Activated CD4-positive, alpha-beta T cell treated with anti-CD3 and anti-CD28 coated beads, Interleukin-2, amount 50 U/mL, for 48 hours (primary cell): ENCODE measurements around the gene NHS.
A peak's percentile ranks its signal among the peaks of the same experiment; 100 is the strongest.

ENCODE experiments used
- DNase-seq, 2 experiments: peaks; one replicate each; pipeline ENCODE4 v3.0.0-alpha.2; 2020

Gene NHS

DNA sequence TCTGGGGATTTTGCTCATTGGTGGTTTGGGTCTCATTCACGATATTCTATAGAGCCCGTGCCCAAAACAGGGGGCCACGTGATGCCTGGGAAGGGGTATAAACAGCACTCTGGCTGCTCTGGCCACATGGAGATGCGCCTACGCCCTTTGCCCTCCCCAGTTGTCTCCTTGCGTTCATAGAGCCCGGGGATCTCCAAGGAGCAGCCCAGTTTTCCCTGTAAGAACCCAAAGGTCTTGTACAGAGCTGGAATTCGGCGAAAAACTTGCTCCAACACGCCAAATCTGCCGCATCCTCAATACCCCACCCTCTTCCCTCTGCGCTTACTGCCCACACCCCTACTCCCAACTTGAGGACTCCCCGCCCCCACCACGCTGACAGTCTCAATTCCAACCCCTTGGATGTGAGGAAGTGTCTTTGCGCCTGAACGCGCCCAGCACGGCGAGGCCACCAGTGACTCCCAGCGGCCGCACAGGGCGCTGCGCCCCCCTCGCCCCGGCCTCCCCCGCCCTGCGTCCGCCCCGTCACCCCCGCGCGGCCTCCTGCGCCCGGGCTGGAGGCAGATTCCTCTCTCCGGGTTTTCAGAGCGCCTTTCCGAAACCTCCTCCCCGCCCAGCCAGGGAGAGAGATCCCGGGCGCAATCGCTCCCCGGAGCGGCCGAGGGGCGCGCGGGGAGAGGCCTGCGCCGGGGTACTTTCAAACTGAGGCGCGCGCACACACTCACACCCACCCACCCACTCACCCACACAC is at the start of gene NHS:
NHS (plus strand) TSS at position 582 of the 748 bp plus-strand sequence. CDS start 558 bp downstream, outside the sequence.
- DNase-seq: peak in 1 of 2 experiments; percentile 7

DNA sequence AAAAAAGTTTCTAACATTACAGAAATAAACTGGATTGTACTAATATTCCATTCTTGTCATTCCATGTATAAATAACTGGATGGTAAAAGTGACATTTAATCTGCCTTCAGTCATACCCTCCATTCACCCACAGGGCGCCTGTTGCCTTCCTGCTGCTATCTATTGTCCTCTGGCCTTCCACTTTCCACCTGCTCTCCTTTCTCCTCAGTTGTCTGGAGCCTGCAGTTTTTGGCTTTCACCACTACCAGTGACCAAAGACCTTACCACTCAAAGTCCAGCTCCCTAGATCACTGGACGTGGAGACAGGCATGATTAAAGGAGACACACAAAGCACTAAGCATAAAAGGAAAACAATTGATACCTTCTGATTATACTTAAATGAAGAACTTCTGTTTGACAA is 46.2 kb upstream of the NHS start:
- DNase-seq: no peak

DNA sequence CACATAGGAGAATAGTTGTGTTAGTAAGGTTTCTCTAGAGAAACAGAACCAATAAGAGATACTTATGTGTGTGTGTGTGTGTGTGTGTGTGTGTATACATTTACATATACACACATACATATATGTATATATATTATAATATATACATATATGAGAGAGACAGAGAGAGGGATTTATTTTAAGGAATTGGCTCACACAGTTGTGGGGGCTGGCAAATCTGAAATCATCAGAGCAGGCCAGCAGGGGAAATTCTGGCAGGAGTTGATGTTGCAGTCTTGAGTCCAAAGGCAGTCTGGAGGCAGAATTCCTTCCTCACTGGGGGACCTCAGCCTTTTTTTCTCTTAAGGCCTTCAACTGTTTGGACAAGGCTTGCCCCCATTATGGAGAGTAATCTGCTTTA is 38.6 kb upstream of the NHS start:
- no peak for DNase-seq

DNA sequence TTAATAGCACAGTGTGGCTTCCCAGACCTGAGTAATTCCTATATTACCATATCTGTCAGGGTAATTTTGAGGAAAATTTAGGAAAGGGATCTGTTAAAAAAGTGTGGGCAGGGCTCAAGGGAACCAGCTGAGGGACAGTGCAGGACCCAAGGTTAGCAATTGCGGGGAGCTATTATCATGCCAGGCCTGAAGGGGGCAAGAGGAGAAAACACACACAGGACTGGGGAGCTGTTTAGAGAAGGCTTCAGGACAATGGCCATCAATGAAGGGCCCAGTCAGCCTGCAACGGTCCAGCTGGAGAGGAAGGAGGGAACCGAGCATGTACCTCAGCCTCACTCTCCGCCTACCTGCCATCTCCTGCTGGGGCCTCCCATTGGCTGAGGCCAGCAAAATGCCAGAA is 19.0 kb upstream of the NHS start:
- DNase-seq: no peak

DNA sequence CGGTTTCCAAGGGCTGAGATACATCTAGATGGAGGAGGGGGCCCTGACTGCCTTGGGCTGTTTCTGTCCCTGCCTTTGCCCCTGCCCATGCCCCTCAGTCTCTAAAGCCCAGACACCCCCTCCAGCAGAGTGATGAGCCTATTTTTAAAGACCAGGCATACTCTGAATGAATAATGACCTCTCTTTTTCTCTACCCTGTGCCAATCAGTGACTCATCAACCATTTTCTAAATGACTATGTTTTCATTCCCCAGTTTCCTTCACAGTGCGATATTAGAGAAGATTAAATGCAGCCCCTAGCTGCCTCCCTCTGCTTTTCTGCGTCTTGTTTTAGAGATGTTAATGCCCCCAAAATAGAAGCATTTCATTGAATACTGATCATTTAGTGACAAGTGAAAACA is 15.5 kb upstream of the NHS start:
- no peak for DNase-seq

DNA sequence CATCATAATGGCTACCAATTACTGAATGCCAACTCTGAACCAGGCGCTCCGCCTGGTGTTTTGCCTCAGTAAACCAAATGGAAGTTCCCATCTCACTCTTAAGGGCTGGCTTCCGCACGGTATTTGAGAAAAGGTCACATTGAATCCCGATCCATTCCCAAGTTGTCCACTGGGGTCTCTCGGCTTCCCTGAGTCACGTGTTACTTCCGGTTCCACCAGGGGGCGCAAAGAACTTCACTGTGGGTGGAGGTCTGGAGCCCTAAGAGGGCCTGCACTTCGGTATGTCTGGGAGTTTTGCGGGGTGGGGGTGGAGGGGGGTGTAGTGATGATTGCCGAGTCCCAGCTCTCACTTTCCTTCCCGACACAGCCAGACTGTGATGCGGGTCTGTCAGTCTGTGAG is 13.4 kb upstream of the NHS start:
- peak in 1 of 2 experiments; percentile 7 for DNase-seq

DNA sequence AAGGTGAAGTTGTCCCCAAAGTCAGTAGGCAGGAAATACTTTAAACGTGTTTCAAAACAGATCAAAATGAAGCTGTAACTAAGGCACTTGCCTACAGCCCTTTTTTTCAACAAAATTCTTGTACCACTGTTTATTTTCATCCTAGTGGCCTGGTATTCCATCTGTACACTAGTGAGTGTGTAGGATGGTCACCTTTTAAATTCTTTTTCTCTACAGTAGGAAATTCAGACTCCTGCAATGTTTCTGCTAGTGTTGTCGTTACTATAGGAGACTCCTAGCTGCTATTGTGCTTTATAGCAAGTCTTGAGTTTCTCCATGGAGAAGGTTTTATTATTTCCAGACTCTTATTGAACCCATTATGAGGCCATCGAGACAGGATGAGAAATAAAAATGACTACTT is 7.0 kb upstream of the NHS start:
- DNase-seq: no peak

DNA sequence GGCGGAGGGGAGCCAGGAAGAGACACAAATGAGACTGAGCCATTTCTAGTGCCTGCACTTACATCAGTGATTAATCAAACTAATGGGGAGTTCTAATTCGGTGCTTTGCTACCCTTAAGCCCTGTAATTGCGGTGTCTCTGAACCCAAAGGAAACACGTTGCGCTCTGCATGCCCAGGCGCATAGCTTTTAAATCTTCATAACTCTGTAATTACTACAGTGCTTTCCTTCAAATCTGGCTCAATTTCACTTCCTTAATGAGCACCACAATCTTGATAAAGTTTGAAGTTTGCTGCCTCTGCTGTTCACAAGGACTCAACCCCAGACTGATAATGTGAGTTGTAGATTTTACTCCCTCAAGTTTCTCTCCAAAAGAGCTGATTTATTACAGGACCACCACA is 5.7 kb upstream of the NHS start:
- no peak for DNase-seq

DNA sequence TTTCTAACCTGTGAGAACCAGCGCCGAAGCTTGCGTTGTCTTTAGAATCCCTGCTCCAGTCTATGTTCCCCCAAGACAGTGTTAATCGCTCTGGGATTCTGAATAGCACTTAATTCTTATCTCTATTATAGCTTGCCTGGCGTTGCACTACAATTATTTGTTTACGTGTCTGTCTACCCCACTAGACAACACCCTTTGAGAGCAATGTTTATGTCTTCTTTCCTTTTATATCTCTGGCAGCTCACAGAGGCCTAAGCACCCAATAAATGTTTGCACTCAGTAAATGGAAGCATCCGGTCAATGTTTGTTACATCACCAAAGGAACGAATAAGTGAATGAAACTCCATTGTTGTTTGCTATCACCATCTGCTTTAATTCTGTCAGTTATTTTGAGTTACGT is 4.8 kb upstream of the NHS start:
- no peak for DNase-seq

DNA sequence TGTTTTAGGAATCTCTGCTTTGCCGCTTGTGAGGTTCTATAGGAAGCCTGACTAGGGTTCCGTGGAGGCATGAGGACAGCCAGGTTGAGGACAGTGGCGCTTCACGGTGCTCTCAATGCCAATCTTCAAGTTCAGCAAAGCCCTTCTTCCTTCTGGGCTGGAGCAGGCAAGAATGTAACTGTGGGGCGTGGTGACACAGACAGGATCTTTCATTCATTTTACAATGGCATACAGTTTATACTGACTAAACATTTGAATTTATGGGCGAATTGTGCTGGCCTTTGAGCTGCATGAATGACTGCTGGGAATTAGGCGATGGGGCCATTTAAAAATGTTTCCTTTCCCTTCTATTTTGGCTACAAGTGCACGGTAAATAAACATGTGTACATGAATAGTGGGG is 2.9 kb upstream of the NHS start:
- DNase-seq: no peak

DNA sequence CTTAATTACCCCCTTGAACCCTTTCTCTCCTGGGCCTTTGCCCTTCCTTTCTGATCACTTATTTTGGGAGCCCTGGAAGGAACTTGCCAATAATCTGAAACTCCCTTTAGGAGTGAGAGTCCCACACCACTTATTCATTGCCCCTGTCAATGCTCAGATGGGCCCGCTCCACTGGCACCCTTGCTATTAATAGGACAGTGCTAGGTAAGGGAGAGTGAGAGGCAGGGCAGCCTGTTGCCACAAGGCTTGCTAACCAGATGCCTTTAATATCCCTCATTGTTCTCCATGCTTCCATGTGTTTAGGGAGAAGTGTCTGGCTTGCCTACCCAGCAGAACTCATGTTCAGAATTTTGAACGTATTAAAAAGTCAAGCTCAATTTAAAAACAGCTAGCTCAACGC is 1.7 kb upstream of the NHS start:
- no peak for DNase-seq

DNA sequence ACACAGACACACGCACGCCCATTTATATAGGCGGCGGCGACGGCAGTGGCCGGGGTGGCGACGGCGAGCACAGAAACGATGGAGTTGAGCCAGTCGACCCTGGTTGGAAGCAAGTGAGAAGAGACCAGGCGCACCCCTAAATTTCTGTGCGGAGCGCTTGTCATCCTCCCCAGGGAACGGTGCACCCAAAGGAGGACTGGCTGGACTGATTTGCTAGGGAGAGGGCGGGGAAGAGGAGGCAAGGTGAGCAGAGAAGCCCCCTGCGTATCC is 302 bp downstream of the NHS start:
- DNase-seq: no peak

DNA sequence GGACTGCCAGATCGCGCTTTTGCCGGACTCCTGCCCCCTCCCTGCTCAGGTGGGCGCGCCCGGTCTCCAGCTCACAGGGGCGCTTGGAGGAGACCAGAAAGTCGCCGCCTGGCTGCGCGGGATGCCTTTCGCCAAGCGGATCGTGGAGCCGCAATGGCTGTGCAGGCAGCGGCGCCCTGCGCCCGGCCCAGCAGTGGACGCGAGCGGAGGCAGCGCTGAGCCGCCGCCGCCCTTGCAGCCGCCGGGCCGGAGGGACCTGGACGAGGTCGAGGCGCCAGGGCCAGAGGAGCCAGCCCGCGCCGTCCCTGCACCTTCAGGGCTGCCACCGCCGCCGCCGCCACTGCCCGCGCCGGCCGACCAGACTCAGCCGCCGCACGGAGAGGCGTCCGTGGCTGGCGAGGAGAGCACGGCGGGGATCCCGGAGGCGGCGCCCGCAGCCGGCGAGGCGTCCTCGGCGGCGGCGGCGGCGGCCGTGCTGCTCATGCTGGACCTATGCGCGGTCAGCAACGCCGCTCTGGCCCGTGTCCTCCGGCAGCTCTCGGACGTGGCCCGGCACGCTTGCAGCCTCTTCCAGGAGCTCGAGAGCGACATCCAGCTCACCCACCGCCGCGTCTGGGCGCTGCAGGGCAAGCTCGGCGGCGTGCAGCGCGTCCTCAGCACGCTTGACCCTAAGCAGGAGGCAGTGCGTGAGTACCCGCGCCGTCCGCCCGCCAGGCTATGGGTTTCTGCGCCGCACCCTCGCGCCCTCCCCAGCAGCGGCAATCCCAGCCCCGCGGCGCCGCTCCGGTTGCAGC is 834 bp downstream of the NHS start:
- no peak for DNase-seq

DNA sequence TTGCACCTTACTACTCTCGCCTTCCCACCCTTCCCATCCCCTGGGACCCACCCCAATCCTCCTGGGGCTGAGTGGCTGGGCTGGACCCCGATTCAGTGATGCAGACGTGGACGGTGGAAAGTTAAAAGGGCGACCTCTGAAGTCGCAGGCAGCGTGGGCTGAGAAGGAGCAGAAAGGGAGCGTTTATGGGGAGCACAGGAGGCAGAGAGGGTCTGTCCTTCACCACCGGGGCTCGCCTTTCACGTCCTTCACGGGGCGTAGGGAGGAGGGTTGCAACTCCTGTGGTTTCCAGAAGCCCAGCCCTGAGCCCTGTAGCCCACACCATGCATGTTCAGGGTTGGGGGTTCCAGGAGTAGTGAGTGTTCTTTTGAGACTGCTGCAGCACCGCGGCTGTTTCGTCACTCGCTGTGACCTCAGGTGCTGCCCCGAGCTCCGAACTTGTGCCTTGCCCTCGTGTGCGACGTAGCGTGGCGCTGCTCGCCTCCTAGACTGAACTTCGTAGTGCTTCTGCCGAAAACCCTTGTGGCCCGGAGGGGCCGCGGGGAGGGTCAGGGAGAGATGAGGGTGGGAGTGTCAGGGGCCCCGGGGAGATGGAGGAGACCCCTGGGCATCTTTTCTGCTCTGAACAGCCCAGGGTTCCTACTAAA is 1.6 kb downstream of the NHS start:
- DNase-seq: peak in 1 of 2 experiments; percentile 8

DNA sequence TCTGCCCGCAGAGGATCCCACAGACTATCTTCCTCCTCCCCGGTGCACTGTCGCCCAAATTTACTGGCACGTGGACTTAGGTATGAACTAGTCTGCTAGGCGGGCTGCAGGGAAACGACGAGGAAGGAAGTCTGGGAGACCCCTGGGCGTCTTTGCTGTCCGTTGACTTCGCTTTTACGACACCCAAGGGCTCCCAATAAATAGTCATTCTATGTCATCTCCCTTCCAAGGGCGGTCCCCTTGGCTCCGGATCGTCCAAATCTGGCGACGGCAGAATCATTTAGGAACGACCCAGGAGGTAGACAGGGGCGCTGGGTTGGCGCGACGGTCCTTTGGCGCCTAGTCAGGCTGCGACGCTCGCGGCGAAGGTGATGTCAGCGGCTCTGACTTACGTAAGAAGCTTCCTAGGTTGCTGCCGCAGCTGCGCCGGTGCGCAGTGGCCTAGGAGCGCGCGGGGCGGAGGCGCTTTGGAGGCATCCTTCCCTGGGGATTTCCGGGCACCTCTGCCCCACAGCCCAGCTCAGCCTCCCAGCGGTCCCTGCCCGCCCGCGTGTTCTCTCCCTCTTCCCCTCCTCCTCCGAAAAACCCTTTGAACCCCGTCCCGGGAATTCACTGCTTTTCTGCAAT is 2.2 kb downstream of the NHS start:
- peak; percentile 22 to 37 for DNase-seq

DNA sequence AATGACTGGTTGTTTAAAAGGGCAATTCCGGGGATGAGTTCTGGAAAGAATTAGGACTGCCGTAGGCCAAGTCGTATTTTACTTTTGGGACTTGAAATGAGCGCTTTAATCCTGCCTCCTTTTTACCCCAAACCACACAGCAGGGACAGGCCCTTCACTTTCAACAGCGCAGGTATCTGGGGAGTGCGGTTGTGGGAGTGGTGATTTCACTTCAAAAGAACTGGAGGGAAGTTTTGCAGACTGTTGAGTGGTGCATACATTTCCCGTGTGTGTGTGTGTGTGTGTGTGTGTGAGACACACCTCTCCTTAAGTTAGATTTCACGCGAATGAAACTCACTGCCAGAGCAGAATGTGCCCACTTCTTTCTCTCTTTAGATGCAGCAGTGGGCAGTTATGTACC is 2.8 kb downstream of the NHS start:
- DNase-seq: peak; percentile 25 to 41

DNA sequence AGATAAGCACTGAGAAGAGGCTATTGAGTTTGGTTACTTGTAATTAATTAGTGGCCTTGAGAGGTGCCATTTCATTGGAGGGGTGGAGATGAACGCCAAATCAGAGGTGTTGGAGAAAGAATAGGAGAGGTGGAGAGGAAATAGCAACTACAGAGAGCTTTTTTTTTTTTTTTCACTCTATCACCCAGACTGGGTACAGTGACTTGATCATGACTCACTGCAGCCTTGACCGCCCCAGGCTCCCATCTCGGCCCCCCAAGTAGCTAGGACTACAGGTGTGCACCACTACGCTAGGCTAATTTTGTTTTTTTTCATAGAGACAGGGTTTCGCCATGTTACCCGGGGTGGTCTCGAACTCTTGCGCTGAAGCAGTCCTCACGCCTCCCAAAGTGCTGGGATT is 5.2 kb downstream of the NHS start:
- DNase-seq: no peak

DNA sequence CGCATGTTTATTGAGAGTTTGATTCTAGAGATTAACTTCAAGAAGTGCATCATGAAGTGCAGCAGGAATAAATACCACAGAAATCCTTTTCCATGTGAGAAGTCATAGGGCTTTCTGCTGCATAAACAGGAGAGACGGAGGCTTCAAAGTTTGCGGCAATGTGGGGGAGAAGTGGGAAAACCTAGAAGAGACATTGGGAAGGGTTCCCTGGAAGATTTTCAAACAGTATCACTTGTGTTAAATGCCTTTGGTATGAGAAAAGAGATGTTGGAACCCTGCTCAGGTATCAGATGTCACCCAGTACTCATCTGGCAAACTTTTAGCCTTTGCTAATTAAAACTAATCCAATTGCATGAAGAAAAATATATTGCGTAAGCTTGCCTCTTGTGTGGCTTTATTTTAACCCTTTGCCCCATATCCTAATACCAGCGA is 15.4 kb downstream of the NHS start:
- no peak for DNase-seq

DNA sequence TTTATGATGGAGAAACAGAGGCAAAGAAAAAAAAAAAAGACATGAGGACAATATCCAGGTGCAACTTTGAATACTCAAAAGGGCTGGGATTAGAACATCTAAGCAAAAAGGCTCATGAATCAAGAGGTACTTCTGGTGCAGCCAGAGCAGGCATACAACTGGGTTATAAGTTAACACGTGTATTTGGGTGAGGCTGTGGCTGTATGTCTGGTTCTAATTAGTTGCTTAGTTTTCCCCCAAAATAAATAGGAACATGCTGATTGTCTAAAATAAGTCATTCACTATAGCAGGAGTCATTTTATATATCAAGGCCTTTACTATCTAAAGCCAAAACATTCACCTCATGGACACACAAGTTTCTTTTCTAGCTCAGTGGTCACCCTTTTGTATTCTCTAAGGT is 20.2 kb downstream of the NHS start:
- DNase-seq: no peak

DNA sequence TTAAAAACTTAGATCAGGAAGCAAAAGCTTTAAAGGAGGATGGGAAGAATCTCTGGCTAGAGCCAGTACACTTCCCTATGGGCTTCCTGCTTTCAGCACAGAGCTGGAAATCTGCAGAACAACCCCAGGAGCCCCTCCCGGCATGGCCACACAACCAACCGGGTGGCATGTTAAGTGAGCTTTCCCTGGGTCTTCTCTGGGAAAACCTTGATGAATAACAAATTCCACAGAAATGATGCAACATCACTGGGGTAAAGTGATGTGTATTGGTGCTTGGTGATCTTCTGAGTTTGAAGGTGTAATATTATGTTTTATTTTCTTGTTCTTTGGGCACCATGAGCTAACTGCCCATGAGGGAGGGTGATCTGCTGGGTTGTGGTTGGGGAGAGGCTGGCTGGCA is 22.1 kb downstream of the NHS start:
- no peak for DNase-seq

DNA sequence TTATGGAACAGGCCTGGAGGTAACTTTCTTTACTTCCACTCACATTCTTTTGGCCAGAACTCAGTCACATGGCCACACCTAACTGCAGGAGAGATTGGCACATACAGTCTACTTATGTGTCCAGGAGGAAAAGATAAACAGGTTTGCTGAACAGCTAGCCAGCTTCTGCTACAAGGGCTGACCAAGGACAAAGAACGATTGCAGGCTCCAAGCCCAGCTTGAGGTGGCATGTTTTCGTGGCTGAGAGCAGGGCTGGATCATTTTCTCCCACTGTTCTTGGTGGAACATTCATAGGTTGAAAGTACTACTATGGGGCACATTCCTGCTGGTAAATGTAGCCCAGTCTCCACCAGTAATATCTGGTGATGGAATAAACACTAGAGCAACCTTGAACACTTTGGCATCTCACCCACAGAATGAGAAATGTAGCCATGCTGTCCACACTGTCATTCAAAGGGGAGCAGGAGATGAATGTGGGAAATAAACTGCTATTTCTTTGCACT is 28.2 kb downstream of the NHS start:
- DNase-seq: no peak

DNA sequence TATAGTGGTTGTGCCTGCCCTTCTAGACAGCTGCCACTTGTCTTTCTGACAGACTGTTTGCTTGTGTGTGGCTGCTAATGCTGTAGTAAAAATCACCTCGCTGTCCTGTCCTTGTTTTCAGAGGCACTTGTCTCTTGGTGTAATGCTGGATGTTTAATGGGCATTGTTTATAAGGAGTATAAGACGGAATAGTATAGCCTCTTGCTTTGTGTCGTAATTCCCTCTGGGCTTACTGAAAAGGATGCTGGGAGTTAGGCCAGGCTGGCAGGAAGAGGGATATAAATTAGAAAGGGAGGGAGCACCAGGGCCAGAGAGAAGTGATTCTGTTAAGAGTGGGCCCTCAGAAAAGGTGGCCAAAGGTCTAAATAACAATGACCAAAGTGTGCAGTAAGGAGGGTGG is 29.0 kb downstream of the NHS start:
- no peak for DNase-seq

DNA sequence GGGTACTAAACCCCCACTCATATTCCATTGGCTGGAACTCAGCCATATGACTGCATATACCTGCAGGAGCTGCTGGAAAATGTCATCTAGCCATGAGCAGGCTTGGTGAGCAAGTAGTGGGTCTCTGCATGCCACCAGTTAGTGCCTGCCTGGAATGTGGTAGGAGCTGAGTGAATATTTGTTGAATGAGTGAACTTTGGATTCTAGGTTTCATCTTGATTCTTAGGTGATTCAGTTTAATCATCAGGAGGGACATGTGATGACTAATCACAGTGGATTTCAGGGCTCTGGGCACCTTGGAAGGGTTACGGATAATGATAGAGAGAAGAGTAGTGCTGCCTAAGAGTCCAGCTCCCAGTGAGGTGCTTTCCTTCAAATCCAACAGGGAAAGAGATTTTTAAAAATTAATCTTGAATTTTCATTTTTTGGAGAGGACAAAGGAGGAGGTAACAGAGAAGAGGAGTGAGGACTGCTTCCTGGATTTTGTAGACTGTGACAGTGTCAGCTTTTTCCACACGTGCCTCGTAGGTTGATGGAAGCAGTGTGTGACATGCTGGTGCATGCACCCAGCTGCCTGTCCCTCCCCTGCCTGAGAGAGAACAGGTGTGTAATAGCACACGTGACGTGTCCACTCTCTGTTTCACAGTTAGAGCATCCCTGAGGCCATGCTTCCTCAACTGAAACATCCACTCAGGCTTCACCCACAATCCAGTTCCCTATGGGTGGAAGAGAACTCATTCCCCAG is 30.4 kb downstream of the NHS start:
- DNase-seq: no peak
